ENCODE results near the gene CHM. TPM values are rescaled to one million over a fixed set of nuclear protein-coding genes. Genes with fewer than 3 reads are reported as not detected.

The CHM gene
- total and polyA plus RNA-seq, 2 experiments from 2014 or later, result 19.0 to 19.1 TPM

- H3K27ac ChIP-seq (ENCODE audit: low read depth), result no peak overlapping the region
- H3K9me2 ChIP-seq (ENCODE audit: insufficient read depth), result no peaks in the 10 kb centered on the region
- no peaks in the 10 kb centered on the region for H3K36me3 ChIP-seq (ENCODE audit: insufficient read depth)
- H3K27me3 Mint-ChIP-seq (ENCODE audit: insufficient read depth, low read depth, poor library complexity), result no peaks in the 10 kb centered on the region
- H3K4me1 ChIP-seq (ENCODE audit: insufficient read depth), result peaks cover 9% of the 10 kb centered on the region; the same call in 1 of the 2 replicates
- ATAC-seq (no peak), DNase-seq (ENCODE audit: low spot score) (no peak)
- H3F3A ChIP-seq (replicated peaks; ENCODE audit: low read depth), result no peaks in the 10 kb centered on the region
- H3K27me3 ChIP-seq (ENCODE audit: insufficient read depth), result no peaks in the 10 kb centered on the region
- no peak overlapping the region for H2AFZ ChIP-seq
- H3K79me2 ChIP-seq (replicated peaks; ENCODE audit: insufficient read depth), result peaks cover 69% of the 10 kb centered on the region
- H3K4me3 ChIP-seq, result no peak overlapping the region
- H3K27ac Mint-ChIP-seq, result no peak overlapping the region
- H3K4me1 Mint-ChIP-seq, result peaks cover 31% of the 10 kb centered on the region
- no peak overlapping the region for H3K4me3 Mint-ChIP-seq
- no peak overlapping the region for H3K4me2 ChIP-seq
- H3K36me3 Mint-ChIP-seq (ENCODE audit: low read depth), result peaks cover 24% of the 10 kb centered on the region; the same call in 2 of the 3 replicates
- no peaks in the 10 kb centered on the region for H4K20me1 ChIP-seq (replicated peaks; ENCODE audit: insufficient read depth)
- no peaks in the 10 kb centered on the region; the same call in 2 of the 3 replicates for H3K9me3 Mint-ChIP-seq
- TF ChIP-seq ZNF331 (CRISPR knock-in tag; IDR thresholded peaks at IDR 0.05; ENCODE audit: low read depth) (no peak), EZH2phosphoT487 (IDR thresholded peaks at IDR 0.05; ENCODE audit: unreplicated experiment) (no peak), ZNF462 (CRISPR knock-in tag; IDR thresholded peaks at IDR 0.05) (no peak)
Measured at GRCh38 chrX:85988353-85988752, 59.0 kb downstream of the CHM start.

DNA sequence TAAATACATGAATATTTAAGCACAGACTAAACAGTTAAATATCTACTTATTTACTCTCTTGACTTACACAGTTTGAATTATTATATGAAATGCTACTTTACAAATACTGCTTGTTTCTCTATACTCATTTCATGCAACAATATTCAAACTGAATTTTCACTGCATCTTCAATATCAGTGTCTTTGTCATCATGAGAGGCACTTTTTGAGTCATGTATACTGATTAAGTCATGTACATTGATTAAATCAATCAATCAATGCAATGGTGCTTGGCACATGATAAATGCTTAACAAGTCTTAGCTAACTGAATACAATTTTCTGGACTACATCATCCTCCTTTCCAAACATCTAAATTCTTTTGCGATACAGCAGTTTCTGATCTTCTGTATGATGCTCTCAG lies 67.1 kb downstream of the CHM start:
- Histone ChIP-seq H4K20me1 (replicated peaks; ENCODE audit: insufficient read depth) (no peaks in the 10 kb centered on the region), H3F3A (replicated peaks; ENCODE audit: low read depth) (no peaks in the 10 kb centered on the region), H3K4me2 (no peak overlapping the region), H3K27ac (ENCODE audit: low read depth) (no peak overlapping the region), H3K79me2 (replicated peaks; ENCODE audit: insufficient read depth) (0 out of 2 replicates have a peak, but pooled peaks cover 2% of the 10 kb centered on the region), H3K9me2 (ENCODE audit: insufficient read depth) (no peaks in the 10 kb centered on the region), H3K4me1 (ENCODE audit: insufficient read depth) (no peaks in the 10 kb centered on the region), H3K4me3 (no peak overlapping the region), H3K36me3 (ENCODE audit: insufficient read depth) (no peaks in the 10 kb centered on the region), H2AFZ (no peak overlapping the region), H3K27me3 (ENCODE audit: insufficient read depth) (no peaks in the 10 kb centered on the region)
- Mint-ChIP-seq H3K36me3 (ENCODE audit: low read depth) (peaks cover 21% of the 10 kb centered on the region; the same call in 2 of the 3 replicates), H3K27me3 (ENCODE audit: insufficient read depth, low read depth, poor library complexity) (no peaks in the 10 kb centered on the region), H3K9me3 (no peaks in the 10 kb centered on the region), H3K4me3 (no peak overlapping the region), H3K4me1 (no peaks in the 10 kb centered on the region), H3K27ac (no peak overlapping the region)
- ATAC-seq, result no peak
- DNase-seq (ENCODE audit: low spot score), result no peak
- TF ChIP-seq ZNF331 (CRISPR knock-in tag; IDR thresholded peaks at IDR 0.05; ENCODE audit: low read depth) (no peak), CREB1 (CRISPR knock-in tag; IDR thresholded peaks at IDR 0.05; ENCODE audit: low read depth) (no peak), EZH2phosphoT487 (IDR thresholded peaks at IDR 0.05; ENCODE audit: unreplicated experiment) (no peak), POLR2AphosphoS5 (IDR thresholded peaks at IDR 0.05; ENCODE audit: low read depth) (no peak), JUNB (IDR thresholded peaks at IDR 0.05; ENCODE audit: unreplicated experiment) (no peak), STAT1 (IDR thresholded peaks at IDR 0.05; ENCODE audit: unreplicated experiment) (no peak), CTCF (conservative IDR thresholded peaks at IDR 0.05; ENCODE audit: low read depth in 2 of 2) (no peak), NANOG (IDR thresholded peaks at IDR 0.05; ENCODE audit: borderline replicate concordance) (no peak), ZNF114 (CRISPR knock-in tag; IDR thresholded peaks at IDR 0.05) (no peak)
- TF ChIP-seq, protein P1, sequence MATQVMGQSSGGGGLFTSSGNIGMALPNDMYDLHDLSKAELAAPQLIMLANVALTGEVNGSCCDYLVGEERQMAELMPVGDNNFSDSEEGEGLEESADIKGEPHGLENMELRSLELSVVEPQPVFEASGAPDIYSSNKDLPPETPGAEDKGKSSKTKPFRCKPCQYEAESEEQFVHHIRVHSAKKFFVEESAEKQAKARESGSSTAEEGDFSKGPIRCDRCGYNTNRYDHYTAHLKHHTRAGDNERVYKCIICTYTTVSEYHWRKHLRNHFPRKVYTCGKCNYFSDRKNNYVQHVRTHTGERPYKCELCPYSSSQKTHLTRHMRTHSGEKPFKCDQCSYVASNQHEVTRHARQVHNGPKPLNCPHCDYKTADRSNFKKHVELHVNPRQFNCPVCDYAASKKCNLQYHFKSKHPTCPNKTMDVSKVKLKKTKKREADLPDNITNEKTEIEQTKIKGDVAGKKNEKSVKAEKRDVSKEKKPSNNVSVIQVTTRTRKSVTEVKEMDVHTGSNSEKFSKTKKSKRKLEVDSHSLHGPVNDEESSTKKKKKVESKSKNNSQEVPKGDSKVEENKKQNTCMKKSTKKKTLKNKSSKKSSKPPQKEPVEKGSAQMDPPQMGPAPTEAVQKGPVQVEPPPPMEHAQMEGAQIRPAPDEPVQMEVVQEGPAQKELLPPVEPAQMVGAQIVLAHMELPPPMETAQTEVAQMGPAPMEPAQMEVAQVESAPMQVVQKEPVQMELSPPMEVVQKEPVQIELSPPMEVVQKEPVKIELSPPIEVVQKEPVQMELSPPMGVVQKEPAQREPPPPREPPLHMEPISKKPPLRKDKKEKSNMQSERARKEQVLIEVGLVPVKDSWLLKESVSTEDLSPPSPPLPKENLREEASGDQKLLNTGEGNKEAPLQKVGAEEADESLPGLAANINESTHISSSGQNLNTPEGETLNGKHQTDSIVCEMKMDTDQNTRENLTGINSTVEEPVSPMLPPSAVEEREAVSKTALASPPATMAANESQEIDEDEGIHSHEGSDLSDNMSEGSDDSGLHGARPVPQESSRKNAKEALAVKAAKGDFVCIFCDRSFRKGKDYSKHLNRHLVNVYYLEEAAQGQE (IDR thresholded peaks at IDR 0.05; ENCODE audit: unreplicated experiment), result no peak
